ENCODE data around the gene COPZ1. TPM values are rescaled to one million over a fixed set of nuclear protein-coding genes. Genes with fewer than 3 reads are reported as not detected.
"Not testable (repeated sequence)": the region's sequence is repeated elsewhere in the genome, so short reads cannot be mapped to it uniquely, and the experiment has no call there.

The COPZ1 gene
- total RNA-seq, 2 donors from 2014 or later = 83.1 to 192 TPM

DNA sequence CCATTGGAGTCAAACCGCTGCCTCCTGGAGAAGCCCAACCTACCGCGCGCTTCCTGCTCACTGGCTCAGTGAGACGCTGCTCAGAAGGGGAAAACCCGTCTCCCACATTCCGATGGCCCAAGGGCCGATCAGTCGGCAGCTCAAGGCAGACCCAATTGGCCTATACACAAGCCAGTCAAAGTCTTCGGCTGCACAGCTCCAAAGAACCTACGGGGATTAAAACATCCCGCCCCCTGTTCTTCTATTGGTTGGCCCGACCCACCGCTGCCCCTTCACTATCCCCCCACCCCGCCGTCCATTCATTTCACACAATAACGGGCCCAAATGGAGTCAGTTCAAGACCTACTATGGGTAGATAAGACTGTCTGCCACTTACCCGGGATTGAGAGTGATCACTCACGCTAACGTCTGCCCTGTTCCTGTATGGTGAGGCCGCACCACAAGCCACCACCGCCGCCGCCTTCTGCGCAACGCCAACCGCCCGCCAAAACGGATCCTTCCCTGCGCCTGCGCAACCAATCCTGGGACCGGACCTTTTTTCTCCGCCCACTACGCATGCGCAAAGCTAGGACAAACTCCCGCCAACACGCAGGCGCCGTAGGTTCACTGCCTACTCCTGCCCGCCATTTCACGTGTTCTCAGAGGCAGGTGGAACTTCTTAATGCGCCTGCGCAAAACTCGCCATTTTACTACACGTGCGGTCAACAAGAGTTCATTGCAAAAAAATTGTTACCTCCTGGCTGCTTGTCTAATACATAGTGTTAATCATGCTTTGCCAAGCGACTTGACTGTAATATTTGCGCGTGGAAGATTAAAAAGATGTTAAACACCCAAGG is 45.1 kb upstream of the COPZ1 start, which contains the start of gene CBX5:
Gene CBX5, minus strand, starts transcription at position 491 of the 836 bp plus-strand sequence. CDS start 22,472 bp downstream, outside the sequence.
- peaks cover 9% of the 10 kb centered on the region for H3K4me1 ChIP-seq (replicated peaks)
- intact Hi-C loops (cut with DNase I) = loop anchor here (5.0 kb wide), 3 partner anchors 33 to 77 kb away; partner anchors contain the start of gene COPZ1
- under 1% methylated on average over 49 of the region's 49 CpGs for WGBS
- H3K27me3 ChIP-seq (replicated peaks; ENCODE audit: insufficient read depth) = no peaks in the 10 kb centered on the region
- no peaks in the 10 kb centered on the region for H3K9me3 ChIP-seq
- DNase-seq (ENCODE audit: low spot score) = peak; percentile 100
- peak within 1 kb of the TSS; percentile 92 to 93 for H3K27ac ChIP-seq
- peak within 1 kb of the TSS; percentile 72 to 77 for H3K4me3 ChIP-seq
- H3K36me3 ChIP-seq = peaks cover 9 to 11% of the 10 kb centered on the region in 2 donors
- TF ChIP-seq POLR2A (IDR thresholded peaks at IDR 0.05) (peak; percentile 92), POLR2AphosphoS5 (IDR thresholded peaks at IDR 0.05) (peak; percentile 96)
- TF ChIP-seq, protein P1, sequence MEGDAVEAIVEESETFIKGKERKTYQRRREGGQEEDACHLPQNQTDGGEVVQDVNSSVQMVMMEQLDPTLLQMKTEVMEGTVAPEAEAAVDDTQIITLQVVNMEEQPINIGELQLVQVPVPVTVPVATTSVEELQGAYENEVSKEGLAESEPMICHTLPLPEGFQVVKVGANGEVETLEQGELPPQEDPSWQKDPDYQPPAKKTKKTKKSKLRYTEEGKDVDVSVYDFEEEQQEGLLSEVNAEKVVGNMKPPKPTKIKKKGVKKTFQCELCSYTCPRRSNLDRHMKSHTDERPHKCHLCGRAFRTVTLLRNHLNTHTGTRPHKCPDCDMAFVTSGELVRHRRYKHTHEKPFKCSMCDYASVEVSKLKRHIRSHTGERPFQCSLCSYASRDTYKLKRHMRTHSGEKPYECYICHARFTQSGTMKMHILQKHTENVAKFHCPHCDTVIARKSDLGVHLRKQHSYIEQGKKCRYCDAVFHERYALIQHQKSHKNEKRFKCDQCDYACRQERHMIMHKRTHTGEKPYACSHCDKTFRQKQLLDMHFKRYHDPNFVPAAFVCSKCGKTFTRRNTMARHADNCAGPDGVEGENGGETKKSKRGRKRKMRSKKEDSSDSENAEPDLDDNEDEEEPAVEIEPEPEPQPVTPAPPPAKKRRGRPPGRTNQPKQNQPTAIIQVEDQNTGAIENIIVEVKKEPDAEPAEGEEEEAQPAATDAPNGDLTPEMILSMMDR (IDR thresholded peaks at IDR 0.05) = peak in 2 of 4 experiments; percentile 1 to 13

DNA sequence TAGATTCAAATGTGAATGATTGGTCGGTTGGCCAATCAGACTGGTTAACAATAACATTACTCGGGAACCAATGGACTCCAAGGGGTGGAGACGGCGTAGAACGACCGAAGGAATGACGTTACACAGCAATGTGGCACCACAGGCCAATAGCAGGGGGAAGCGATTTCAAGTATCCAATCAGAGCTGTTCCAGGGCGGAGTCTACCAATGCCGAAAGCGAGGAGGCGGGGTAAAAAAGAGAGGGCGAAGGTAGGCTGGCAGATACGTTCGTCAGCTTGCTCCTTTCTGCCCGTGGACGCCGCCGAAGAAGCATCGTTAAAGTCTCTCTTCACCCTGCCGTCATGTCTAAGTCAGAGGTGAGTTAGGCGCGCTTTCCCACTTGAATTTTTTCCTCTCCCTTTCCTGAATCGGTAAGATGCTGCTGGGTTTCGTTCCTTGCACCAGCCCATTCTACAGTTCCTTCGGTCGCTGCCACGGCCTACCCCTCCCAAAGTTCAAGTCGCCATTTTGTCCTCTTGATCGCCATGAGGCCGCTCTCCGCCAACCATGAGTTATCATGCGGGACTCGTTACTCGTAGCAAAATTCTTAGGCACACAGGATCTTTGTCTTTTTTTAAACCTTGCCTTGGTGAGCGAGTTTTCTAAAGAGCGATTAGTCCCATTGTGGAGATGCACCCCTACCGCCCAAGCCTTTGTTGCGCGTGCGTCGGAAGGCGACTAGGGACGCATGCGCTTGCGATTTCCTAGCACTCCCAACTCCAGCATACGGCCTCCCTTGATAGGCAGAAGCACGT is 44.3 kb upstream of the COPZ1 start, which contains the start of gene HNRNPA1:
Gene HNRNPA1, plus strand, starts transcription at position 259 of the 793 bp plus-strand sequence. Its CDS starts 82 bp downstream, at position 341.
- H3K4me3 ChIP-seq = peak within 1 kb of the TSS; percentile 72 to 77
- intact Hi-C loops (cut with DNase I) = loop anchor here (5.0 kb wide), 3 partner anchors 33 to 77 kb away; partner anchors contain the start of gene COPZ1
- H3K36me3 ChIP-seq = peaks cover 9 to 11% of the 10 kb centered on the region in 2 donors
- WGBS = under 1% methylated on average over 48 of the region's 48 CpGs
- DNase-seq (ENCODE audit: low spot score) = peak; percentile 99
- H3K27ac ChIP-seq = peak within 1 kb of the TSS; percentile 92 to 93
- no peaks in the 10 kb centered on the region for H3K27me3 ChIP-seq (replicated peaks; ENCODE audit: insufficient read depth)
- H3K9me3 ChIP-seq = no peaks in the 10 kb centered on the region
- H3K4me1 ChIP-seq (replicated peaks) = peaks cover 9% of the 10 kb centered on the region
- TF ChIP-seq POLR2A (IDR thresholded peaks at IDR 0.05) (peak; percentile 99), POLR2AphosphoS5 (IDR thresholded peaks at IDR 0.05) (peak; percentile 83)
- TF ChIP-seq, protein P1 (IDR thresholded peaks at IDR 0.05) = peak in 2 of 4 experiments; percentile 12 to 15

GRCh38 chr12:54281261-54281638 is 43.7 kb upstream of the COPZ1 start:
- DNase-seq (ENCODE audit: low spot score); H3K27me3 ChIP-seq (replicated peaks; ENCODE audit: insufficient read depth); H3K4me1 ChIP-seq (replicated peaks); H3K9me3 ChIP-seq: not testable (repeated sequence)
- peak; percentile 7 for TF ChIP-seq POLR2A (IDR thresholded peaks at IDR 0.05)
- Histone ChIP-seq H3K36me3 (peaks cover 9 to 11% of the 10 kb centered on the region in 2 donors), H3K4me3 (peak overlapping the region; percentile 72 to 77), H3K27ac (peak overlapping the region; percentile 92 to 93)
- WGBS = 0% methylated on average over 10 of the region's 10 CpGs
- intact Hi-C loops (cut with DNase I) = loop anchor here (5.0 kb wide), 3 partner anchors 34 to 76 kb away; partner anchors contain the start of gene COPZ1

DNA sequence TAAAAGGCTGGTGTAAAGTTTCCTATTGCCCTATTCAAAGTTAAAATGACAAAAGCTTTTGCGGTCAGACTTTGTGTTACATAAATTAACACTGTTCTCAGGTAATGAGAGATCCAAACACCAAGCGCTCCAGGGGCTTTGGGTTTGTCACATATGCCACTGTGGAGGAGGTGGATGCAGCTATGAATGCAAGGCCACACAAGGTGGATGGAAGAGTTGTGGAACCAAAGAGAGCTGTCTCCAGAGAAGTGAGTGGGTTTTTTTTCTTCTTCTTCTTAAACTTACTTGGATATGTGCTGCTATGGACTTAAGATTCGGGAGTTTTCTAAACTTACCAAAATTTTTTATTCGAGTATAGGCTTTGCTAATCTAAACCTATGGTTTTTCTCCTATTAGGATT is 43.2 kb upstream of the COPZ1 start:
- H3K4me3 ChIP-seq = peak overlapping the region; percentile 72 to 77
- not testable (repeated sequence) for H3K9me3 ChIP-seq; H3K4me1 ChIP-seq (replicated peaks); DNase-seq (ENCODE audit: low spot score); H3K27me3 ChIP-seq (replicated peaks; ENCODE audit: insufficient read depth)
- 5% methylated on average over 4 of the region's 4 CpGs for WGBS
- H3K27ac ChIP-seq = peak overlapping the region; percentile 92 to 93
- peaks cover 9 to 11% of the 10 kb centered on the region in 2 donors for H3K36me3 ChIP-seq
- intact Hi-C loops (cut with DNase I) = loop anchor here (5.0 kb wide), 3 partner anchors 34 to 76 kb away; partner anchors contain the start of gene COPZ1

GRCh38 chr12:54282949-54283593 is 41.9 kb upstream of the COPZ1 start:
- Histone ChIP-seq H3K4me3 (peak overlapping the region in 1 of 2 donors; percentile 72), H3K4me1 (replicated peaks) (peaks cover 7% of the 10 kb centered on the region), H3K9me3 (no peaks in the 10 kb centered on the region), H3K27me3 (replicated peaks; ENCODE audit: insufficient read depth) (no peaks in the 10 kb centered on the region), H3K36me3 (peaks cover 9 to 11% of the 10 kb centered on the region in 2 donors), H3K27ac (no peak overlapping the region)
- no peak for DNase-seq (ENCODE audit: low spot score)
- 32% methylated on average over 11 of the region's 11 CpGs for WGBS
- intact Hi-C loops (cut with DNase I) = loop anchor here (5.0 kb wide), 3 partner anchors 36 to 74 kb away; partner anchors contain the start of gene COPZ1
- TF ChIP-seq, protein P1 (IDR thresholded peaks at IDR 0.05) = no peak
- TF ChIP-seq POLR2A (IDR thresholded peaks at IDR 0.05) (no peak), POLR2AphosphoS5 (IDR thresholded peaks at IDR 0.05) (no peak)

DNA sequence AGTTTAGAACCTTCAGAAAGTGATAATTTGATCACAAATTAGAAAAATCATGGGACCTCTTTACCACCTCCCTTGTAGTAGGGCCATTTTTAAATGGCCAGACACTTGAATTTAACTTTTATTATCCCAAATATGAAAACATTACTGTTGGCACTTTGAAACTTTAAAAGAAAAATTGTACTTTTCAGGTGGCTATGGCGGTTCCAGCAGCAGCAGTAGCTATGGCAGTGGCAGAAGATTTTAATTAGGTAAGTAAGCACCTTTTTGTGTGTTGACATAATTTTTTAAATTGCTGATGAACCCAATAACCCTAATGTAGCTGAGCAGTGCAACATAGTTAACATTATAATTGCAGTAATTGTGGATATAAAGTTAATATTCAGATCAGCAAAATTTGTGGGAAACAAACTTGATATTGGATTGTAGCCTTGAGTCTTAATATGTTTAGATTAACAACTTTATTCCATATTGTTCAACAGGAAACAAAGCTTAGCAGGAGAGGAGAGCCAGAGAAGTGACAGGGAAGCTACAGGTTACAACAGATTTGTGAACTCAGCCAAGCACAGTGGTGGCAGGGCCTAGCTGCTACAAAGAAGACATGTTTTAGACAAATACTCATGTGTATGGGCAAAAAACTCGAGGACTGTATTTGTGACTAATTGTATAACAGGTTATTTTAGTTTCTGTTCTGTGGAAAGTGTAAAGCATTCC is 40.7 kb upstream of the COPZ1 start:
- intact Hi-C loops (cut with DNase I) = loop anchor here (5.0 kb wide), 3 partner anchors 37 to 73 kb away; partner anchors contain the start of gene COPZ1
- not testable (repeated sequence) for H3K27me3 ChIP-seq (replicated peaks; ENCODE audit: insufficient read depth); H3K4me3 ChIP-seq; H3K9me3 ChIP-seq; DNase-seq (ENCODE audit: low spot score); H3K4me1 ChIP-seq (replicated peaks); H3K27ac ChIP-seq
- 41% methylated on average over 1 of the region's 2 CpGs for WGBS
- peaks cover 9 to 11% of the 10 kb centered on the region in 2 donors for H3K36me3 ChIP-seq

Measured in prostate gland (tissue), 2 donors.